HG03558 (cell line): Measurements from ENCODE around the gene U2AF1L4.

Source experiments
- ATAC-seq: cut with Tn5 transposase; IDR thresholded peaks from one replicate; pipeline ENCODE4 v1.9.1; 2021; ENCODE audit warnings: moderate number of reproducible peaks; ENCODE audit not compliant: unreplicated experiment; ENCODE audit errors: extremely low read depth

The U2AF1L4 gene

GRCh38 chr19:35715355-35715809 is 29.8 kb downstream of the U2AF1L4 start:
- no peak for ATAC-seq

DNA sequence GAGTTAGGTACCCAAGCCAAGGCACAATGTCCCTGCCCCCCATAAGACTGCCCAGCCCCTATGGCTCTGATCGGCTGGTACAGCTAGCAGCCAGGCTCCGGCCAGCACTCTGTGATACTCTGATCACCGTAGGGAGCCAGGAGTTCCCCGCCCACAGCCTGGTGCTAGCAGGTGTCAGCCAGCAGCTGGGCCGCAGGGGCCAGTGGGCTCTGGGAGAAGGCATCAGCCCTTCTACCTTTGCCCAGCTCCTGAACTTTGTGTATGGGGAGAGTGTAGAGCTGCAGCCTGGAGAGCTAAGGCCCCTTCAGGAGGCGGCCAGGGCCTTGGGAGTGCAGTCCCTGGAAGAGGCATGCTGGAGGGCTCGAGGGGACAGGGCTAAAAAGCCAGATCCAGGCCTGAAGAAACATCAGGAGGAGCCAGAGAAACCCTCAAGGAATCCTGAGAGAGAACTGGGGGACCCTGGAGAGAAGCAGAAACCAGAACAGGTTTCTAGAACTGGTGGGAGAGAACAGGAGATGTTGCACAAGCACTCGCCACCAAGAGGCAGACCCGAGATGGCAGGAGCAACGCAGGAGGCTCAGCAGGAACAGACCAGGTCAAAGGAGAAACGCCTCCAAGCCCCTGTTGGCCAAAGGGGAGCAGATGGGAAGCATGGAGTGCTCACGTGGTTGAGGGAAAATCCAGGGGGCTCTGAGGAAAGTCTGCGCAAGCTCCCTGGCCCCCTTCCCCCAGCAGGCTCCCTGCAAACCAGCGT is 30.4 kb downstream of the U2AF1L4 start:
- no peak for ATAC-seq

DNA sequence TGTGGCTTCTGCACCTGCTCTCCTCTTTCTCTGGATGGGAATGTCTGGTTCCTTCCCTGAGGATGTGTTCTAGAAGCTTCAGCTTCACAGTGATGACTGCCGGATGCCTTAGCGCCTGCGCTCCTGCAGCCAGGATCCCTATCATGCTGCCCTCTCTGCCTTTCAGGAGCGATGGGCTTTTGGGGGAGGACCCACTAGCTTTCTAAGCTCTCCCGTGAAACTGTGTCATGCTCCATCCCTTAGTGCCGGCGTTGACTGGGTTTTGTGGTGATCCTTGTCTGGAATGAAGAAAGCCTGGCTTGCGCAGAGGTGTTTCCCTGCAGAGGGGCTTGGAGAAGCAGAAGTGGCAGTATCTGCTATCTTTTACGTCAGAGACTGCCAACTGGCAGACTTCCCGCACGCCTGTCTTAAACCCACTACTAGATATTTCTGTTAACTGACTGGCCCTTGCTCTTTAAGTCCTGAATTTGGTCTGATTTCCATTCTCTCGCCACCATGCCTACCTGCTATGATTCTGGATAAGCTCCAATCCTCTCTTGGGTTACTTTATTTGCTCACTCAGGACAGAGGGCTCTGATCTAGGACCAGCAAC is 31.2 kb downstream of the U2AF1L4 start:
- no peak for ATAC-seq

DNA sequence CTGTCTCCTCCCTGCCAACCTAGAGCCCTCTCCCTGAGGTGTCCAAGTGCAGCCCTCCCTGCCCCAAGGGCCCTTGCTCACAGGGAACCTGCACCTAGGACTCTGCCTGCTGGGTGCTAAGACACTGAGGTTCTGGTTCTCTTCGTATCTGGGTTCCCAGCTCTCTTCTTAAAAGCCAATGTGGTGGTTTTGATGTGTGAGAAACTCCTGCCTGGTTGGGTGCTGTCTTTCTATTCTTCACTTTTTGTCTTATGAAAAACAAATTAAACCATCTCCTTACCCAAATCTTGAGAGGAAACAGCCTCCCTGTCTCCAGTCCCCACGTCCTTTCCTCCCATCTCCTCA is 31.7 kb downstream of the U2AF1L4 start:
- no peak for ATAC-seq

DNA sequence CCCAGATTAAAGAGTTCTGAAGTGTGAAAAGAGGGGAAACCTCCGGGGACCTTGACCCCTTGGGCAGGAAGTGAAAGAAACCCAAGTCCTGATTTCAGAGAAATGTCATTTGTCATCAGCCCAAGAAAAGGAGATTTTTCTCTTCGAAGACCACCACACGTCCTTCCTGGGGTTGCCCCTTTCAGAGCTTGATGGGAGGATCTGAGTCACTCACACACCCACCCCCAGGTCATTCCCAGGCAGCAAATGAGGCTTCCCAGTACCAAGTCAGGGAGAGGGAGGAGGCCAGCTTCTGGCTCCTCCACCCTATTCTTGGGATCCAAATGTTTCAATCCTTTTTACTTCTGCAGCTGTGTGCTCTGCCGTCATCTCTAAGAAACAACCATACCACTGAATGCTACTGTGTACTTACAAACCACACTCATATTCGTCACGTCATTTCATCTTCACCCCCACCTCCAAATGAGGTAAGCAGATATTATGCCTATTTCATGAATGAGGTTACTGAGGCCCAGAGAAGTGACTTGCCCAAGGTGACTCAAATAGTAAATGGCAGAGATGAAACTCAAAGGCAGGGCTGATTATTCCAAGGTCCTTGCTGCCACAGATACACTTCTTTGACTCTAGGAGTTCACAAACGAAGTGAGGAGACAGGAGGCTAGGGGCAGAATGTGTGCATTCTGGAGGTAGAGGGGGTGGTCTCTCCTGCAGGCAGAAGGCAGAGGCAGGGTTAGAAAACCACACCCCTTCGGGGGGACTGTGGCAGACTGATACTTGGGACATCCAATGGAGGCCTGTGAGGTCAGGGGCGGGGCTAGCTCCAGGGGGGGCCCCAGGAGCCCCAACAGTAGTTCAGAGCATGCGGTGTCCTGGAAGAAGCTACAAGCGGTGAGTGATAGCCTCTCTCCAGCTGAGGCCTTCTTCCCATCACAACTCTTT is 32.4 kb downstream of the U2AF1L4 start:
- ATAC-seq = no peak

- ATAC-seq = peak; percentile 26
These were observed 34.2 kb downstream of the U2AF1L4 start for GRCh38 chr19:35710784-35711723.

DNA sequence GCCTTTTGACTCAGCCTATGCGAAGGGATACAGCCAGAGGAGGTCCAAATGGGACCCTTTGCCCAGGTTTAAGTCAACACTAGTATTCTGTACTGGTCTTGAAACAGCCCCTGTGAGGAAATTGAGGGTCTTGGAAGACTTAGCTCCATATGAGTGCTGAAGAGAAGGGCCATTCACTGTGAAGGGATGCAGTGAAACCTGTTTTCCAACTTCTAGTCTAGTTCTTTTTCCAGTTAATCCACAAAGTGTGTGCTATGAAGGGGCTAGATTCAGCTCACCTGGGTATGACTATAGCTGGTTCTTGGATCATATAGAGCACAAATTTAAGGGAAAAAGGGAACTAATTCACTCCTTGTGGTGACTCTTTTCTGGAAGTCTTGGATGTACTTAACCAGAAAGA is 36.8 kb downstream of the U2AF1L4 start:
- ATAC-seq = no peak

GRCh38 chr19:35704218-35704617 is 41.0 kb downstream of the U2AF1L4 start, which contains the start of gene ZBTB32:
Gene ZBTB32 (plus strand): TSS chr19:35704558. CDS start chr19:35714627, 10,069 bp downstream.
- ATAC-seq = no peak

DNA sequence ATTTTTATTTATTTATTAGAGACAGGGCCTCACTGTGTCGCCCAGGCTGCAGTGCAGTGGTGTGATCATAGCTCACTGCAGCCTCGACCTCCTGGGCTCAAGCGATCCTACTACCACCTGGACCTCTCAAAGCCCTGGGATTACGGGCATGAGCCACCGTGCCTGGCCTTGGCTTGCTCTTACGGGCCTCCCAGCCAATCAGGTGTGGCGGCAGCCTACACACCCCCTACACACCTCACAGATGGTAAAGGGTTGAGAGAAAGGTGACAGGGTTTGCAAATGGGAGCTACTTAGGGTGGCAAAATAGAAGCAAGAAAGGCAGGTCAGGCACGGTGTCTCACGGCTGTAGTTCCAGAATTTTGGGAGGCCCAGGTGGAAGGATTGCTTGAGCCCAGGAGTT is 41.9 kb downstream of the U2AF1L4 start:
- no peak for ATAC-seq

DNA sequence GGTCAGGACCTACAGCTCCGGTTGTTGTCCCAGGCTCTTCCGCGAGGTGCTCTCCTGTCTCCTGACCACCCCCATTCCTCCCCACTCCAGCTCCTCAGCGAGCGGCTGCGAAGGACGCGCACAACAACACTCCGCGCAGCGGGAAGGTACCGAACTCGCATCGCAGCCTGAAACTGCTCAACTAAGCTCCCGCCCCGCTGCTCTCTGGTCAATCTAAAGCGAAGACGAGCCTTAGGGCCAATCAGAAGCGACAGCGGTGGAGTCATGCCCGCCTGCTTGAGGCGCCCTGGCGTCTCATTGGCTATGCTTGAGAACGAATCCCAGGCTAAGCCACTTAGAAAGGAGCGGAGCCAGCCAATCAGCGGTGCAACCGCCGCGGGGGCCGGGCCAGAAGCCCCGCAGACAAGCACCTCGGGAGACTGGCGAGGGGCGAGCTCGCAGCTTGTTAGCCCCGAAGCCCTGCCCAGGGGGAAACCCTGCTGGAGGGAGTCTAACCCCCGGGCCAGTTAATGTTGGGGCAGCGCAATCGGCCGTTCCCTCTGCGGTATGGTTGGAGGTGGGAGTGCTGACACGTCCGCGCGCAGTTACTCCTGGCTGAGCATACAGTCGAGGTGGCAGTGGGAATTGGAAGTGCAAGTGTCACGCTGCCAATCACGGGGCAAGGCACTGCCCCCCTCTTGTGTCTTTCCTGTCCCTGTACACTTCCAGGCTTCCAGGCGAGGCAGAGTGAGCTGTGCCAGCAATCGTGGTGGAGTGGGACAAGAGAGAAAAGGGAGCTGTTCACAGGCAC is 42.8 kb downstream of the U2AF1L4 start:
- peak; percentile 88 for ATAC-seq

- ATAC-seq = no peak
These were observed 48.4 kb downstream of the U2AF1L4 start for GRCh38 chr19:35696835-35697234.

- no peak for ATAC-seq
These were observed 49.3 kb downstream of the U2AF1L4 start for GRCh38 chr19:35695895-35696422.

- no peak for ATAC-seq
These were observed 51.2 kb downstream of the U2AF1L4 start for GRCh38 chr19:35693835-35694599.

DNA sequence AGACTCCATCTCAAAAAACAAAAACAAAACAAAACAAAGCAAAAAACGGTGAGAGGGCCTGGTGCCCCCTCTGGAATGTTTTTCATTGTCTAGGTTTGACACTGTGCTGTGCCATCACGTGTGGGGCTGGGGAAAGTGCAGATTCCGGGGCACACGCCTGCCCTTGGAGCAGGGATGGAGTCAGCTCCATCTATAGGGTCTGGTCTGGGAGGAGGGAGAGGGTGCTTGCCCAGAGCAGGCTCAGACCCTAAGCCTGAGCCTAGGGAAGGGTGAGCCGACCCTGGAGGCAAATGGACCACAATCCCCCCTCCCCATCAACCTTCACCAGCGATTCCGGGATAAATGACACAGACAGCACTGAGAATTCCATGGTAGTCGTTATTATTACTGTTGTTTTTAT is 51.8 kb downstream of the U2AF1L4 start:
- ATAC-seq = no peak
